ENCODE measurements around the gene ZPBP2. TPM values are rescaled to one million over a fixed set of nuclear protein-coding genes. Genes with fewer than 3 reads are reported as not detected.
"Not testable (repeated sequence)": the region's sequence is repeated elsewhere in the genome, so short reads cannot be mapped to it uniquely, and the experiment has no call there.

ZPBP2 gene
- total RNA-seq, 1 experiment from 2014 or later, result not detected

GRCh38 chr17:39870776-39871175 lies 2.8 kb downstream of the ZPBP2 start:
- ATAC-seq, result no peak
- no peaks in the 10 kb centered on the region for H3K4me1 ChIP-seq (ENCODE audit: insufficient read depth, low read length)
- H3K4me2 ChIP-seq (ENCODE audit: low read length), result no peak overlapping the region
- BruUV-seq (replicated peaks), result no TSS peak
- no peak overlapping the region for H2AFZ ChIP-seq (ENCODE audit: low read length)
- POLR2A ChIA-PET (ENCODE audit: unreplicated experiment), result no interaction called here
- intact Hi-C loops (cut with micrococcal nuclease), result loop anchor here (10.0 kb wide), 1 partner anchor 66 kb away; no protein-coding TSS in a partner anchor
- no peaks in the 10 kb centered on the region for H3K79me2 ChIP-seq (ENCODE audit: low read length)
- H3K27ac ChIP-seq (ENCODE audit: low read length), result no peak overlapping the region
- no peaks in the 10 kb centered on the region for H3K9me2 ChIP-seq (replicated peaks; ENCODE audit: low read length)
- DNase-seq, result no peak
- no peak overlapping the region for H3K9ac ChIP-seq (ENCODE audit: low read length)
- CTCF ChIA-PET, result no interaction called here
- no peaks in the 10 kb centered on the region for H3K9me3 ChIP-seq (ENCODE audit: low read length)
- H4K20me1 ChIP-seq (ENCODE audit: low read length), result no peaks in the 10 kb centered on the region
- H3K36me3 ChIP-seq (ENCODE audit: low read depth, low read length), result no peaks in the 10 kb centered on the region
- no peaks in the 10 kb centered on the region for H3F3A ChIP-seq (ENCODE audit: low read length, unreplicated experiment)
- TF ChIP-seq EZH2phosphoT487 (IDR thresholded peaks at IDR 0.05; ENCODE audit: borderline replicate concordance, low read length) (no peak), CTCF (conservative IDR thresholded peaks at IDR 0.05; ENCODE audit: low read depth, low read length) (no peak), EZH2 (IDR thresholded peaks at IDR 0.05; ENCODE audit: low read length, unreplicated experiment) (no peak)
- no peak overlapping the region for H3K4me3 ChIP-seq (ENCODE audit: low read length)
- peaks cover 11% of the 10 kb centered on the region; the same call in 1 of the 2 replicates for H3K27me3 ChIP-seq (ENCODE audit: low read length)

GRCh38 chr17:39871801-39872200 lies 3.8 kb downstream of the ZPBP2 start:
- H3K9ac ChIP-seq (ENCODE audit: low read length), result no peak overlapping the region
- DNase-seq (no peak), ATAC-seq (no peak)
- no peaks in the 10 kb centered on the region for H3K36me3 ChIP-seq (ENCODE audit: low read depth, low read length)
- H3K27ac ChIP-seq (ENCODE audit: low read length), result no peak overlapping the region
- TF ChIP-seq EZH2phosphoT487 (IDR thresholded peaks at IDR 0.05; ENCODE audit: borderline replicate concordance, low read length) (no peak), CTCF (conservative IDR thresholded peaks at IDR 0.05; ENCODE audit: low read depth, low read length) (no peak), EZH2 (IDR thresholded peaks at IDR 0.05; ENCODE audit: low read length, unreplicated experiment) (no peak)
- no peaks in the 10 kb centered on the region for H3F3A ChIP-seq (ENCODE audit: low read length, unreplicated experiment)
- H3K9me3 ChIP-seq (ENCODE audit: low read length), result no peaks in the 10 kb centered on the region
- no TSS peak for BruUV-seq (replicated peaks)
- H2AFZ ChIP-seq (ENCODE audit: low read length), result no peak overlapping the region
- intact Hi-C loops (cut with micrococcal nuclease), result loop anchor here (10.0 kb wide), 1 partner anchor 67 kb away; no protein-coding TSS in a partner anchor
- H3K4me1 ChIP-seq (ENCODE audit: insufficient read depth, low read length), result no peaks in the 10 kb centered on the region
- no peaks in the 10 kb centered on the region for H4K20me1 ChIP-seq (ENCODE audit: low read length)
- no peak overlapping the region for H3K4me3 ChIP-seq (ENCODE audit: low read length)
- peaks cover 8% of the 10 kb centered on the region for H3K27me3 ChIP-seq (ENCODE audit: low read length)
- H3K9me2 ChIP-seq (replicated peaks; ENCODE audit: low read length), result no peaks in the 10 kb centered on the region
- ChIA-PET POLR2A (ENCODE audit: unreplicated experiment) (no interaction called here), CTCF (no interaction called here)
- H3K79me2 ChIP-seq (ENCODE audit: low read length), result no peaks in the 10 kb centered on the region
- H3K4me2 ChIP-seq (ENCODE audit: low read length), result no peak overlapping the region

- Histone ChIP-seq H3K4me1 (ENCODE audit: insufficient read depth, low read length) (no peaks in the 10 kb centered on the region), H3K9me2 (replicated peaks; ENCODE audit: low read length) (no peaks in the 10 kb centered on the region), H3F3A (ENCODE audit: low read length, unreplicated experiment) (no peaks in the 10 kb centered on the region), H3K79me2 (ENCODE audit: low read length) (no peaks in the 10 kb centered on the region), H2AFZ (ENCODE audit: low read length) (no peak overlapping the region), H3K4me3 (ENCODE audit: low read length) (no peak overlapping the region), H3K27me3 (ENCODE audit: low read length) (peaks cover 12% of the 10 kb centered on the region), H3K36me3 (ENCODE audit: low read depth, low read length) (no peaks in the 10 kb centered on the region), H3K9ac (ENCODE audit: low read length) (no peak overlapping the region), H4K20me1 (ENCODE audit: low read length) (no peaks in the 10 kb centered on the region), H3K4me2 (ENCODE audit: low read length) (no peak overlapping the region), H3K9me3 (ENCODE audit: low read length) (no peaks in the 10 kb centered on the region), H3K27ac (ENCODE audit: low read length) (no peak overlapping the region)
- ChIA-PET CTCF (no interaction called here), POLR2A (ENCODE audit: unreplicated experiment) (no interaction called here)
- BruUV-seq (replicated peaks), result no TSS peak
- TF ChIP-seq EZH2phosphoT487 (IDR thresholded peaks at IDR 0.05; ENCODE audit: borderline replicate concordance, low read length) (no peak), CTCF (conservative IDR thresholded peaks at IDR 0.05; ENCODE audit: low read depth, low read length) (no peak), EZH2 (IDR thresholded peaks at IDR 0.05; ENCODE audit: low read length, unreplicated experiment) (no peak)
- intact Hi-C loops (cut with micrococcal nuclease), result loop anchor here (10.0 kb wide), 1 partner anchor 68 kb away; no protein-coding TSS in a partner anchor
- ATAC-seq (no peak), DNase-seq (no peak)
Measured at GRCh38 chr17:39872751-39873150, 4.7 kb downstream of the ZPBP2 start.

- H3K36me3 ChIP-seq (ENCODE audit: low read depth, low read length); POLR2A ChIA-PET (ENCODE audit: unreplicated experiment); H3K4me3 ChIP-seq (ENCODE audit: low read length); DNase-seq; H3K27ac ChIP-seq (ENCODE audit: low read length); BruUV-seq (replicated peaks); H3K9me2 ChIP-seq (replicated peaks; ENCODE audit: low read length); H3K4me1 ChIP-seq (ENCODE audit: insufficient read depth, low read length); H3K9ac ChIP-seq (ENCODE audit: low read length); H3F3A ChIP-seq (ENCODE audit: low read length, unreplicated experiment); H4K20me1 ChIP-seq (ENCODE audit: low read length); intact Hi-C loops (cut with micrococcal nuclease); ATAC-seq; H2AFZ ChIP-seq (ENCODE audit: low read length); CTCF ChIA-PET; H3K9me3 ChIP-seq (ENCODE audit: low read length); H3K79me2 ChIP-seq (ENCODE audit: low read length); H3K4me2 ChIP-seq (ENCODE audit: low read length): not testable (repeated sequence)
- H3K27me3 ChIP-seq (ENCODE audit: low read length), result peaks cover 10% of the 10 kb centered on the region; the same call in 1 of the 2 replicates
Measured at GRCh38 chr17:39886102-39886501, 18.1 kb downstream of the ZPBP2 start.
